HFFc6 (cell line): Measurements from ENCODE around the gene NAPB. TPM values are rescaled to one million over a fixed set of nuclear protein-coding genes. Genes with fewer than 3 reads are reported as not detected.
A peak's percentile ranks its signal among the peaks of the same experiment; 100 is the strongest.

Experiments used
- DNase-seq: peaks from one replicate; pipeline ENCODE4 v3.0.0-alpha.2; 2018
- H3K27ac Mint-ChIP-seq: 2 replicates; pipeline ENCODE4 v1.8.0; 2020; ENCODE audit warnings: mild to moderate bottlenecking, mixed read lengths
- H3K27me3 Mint-ChIP-seq: 2 replicates; pipeline ENCODE4 v1.8.0; 2021; ENCODE audit warnings: mild to moderate bottlenecking, moderate library complexity, mixed read lengths; ENCODE audit not compliant: insufficient read depth
- H3K36me3 Mint-ChIP-seq: 2 replicates; pipeline ENCODE4 v1.8.0; 2021; ENCODE audit warnings: low read depth, mixed read lengths
- H3K4me1 Mint-ChIP-seq: 2 replicates; pipeline ENCODE4 v1.8.0; 2020; ENCODE audit warnings: low read depth, mixed read lengths
- H3K4me3 Mint-ChIP-seq: 2 replicates; pipeline ENCODE4 v1.8.0; 2020; ENCODE audit warnings: mild to moderate bottlenecking, moderate library complexity, mixed read lengths
- H3K9me3 Mint-ChIP-seq: 2 replicates; pipeline ENCODE4 v1.8.0; 2020; ENCODE audit warnings: mild to moderate bottlenecking, mixed read lengths
- CTCF ChIP-seq: fragments of 200-600 bp; sonication (generic); IDR thresholded peaks from 2 replicates; pipeline ENCODE4 v1.5.0; 2021; ENCODE audit warnings: antibody characterized with exemption, mild to moderate bottlenecking
- total RNA-seq, 6 experiments: library from RNA; stranded (reverse); fragmentation: NEBNext Ultra II Directional; extraction: Animal tissue kit (Norgen Biotek cat#: 25700); gene quantifications; 2 replicates in 1 of 6; 3 replicates in 5 of 6; pipeline ENCODE4 v1.2.3, GENCODE V29; 2021

The NAPB gene
- total RNA-seq, 6 experiments from 2014 or later = 4.1 to 5.9 (median 5.0) TPM

GRCh38 chr20:23445596-23446217 is 24.4 kb upstream of the NAPB start:
- Mint-ChIP-seq H3K4me1 (peaks cover 32% of the 10 kb centered on the region), H3K4me3 (peak overlapping the region; percentile 49; the same call in 1 of the 2 replicates), H3K27me3 (peaks cover 6% of the 10 kb centered on the region), H3K9me3 (no peaks in the 10 kb centered on the region), H3K27ac (peak overlapping the region; percentile 52), H3K36me3 (no peaks in the 10 kb centered on the region)
- no peak for TF ChIP-seq CTCF
- peak; percentile 94 for DNase-seq

GRCh38 chr20:23444859-23445258 is 23.6 kb upstream of the NAPB start:
- peaks cover 32% of the 10 kb centered on the region for H3K4me1 Mint-ChIP-seq
- H3K27ac Mint-ChIP-seq = no peak overlapping the region; the same call in 1 of the 2 replicates
- H3K9me3 Mint-ChIP-seq = no peaks in the 10 kb centered on the region
- TF ChIP-seq CTCF = no peak
- peaks cover 7% of the 10 kb centered on the region for H3K27me3 Mint-ChIP-seq
- no peaks in the 10 kb centered on the region for H3K36me3 Mint-ChIP-seq
- no peak for DNase-seq
- H3K4me3 Mint-ChIP-seq = no peak overlapping the region

GRCh38 chr20:23442436-23442835 is 21.1 kb upstream of the NAPB start:
- DNase-seq = no peak
- Mint-ChIP-seq H3K4me3 (no peak overlapping the region), H3K36me3 (no peaks in the 10 kb centered on the region), H3K27me3 (peaks cover 11% of the 10 kb centered on the region), H3K27ac (no peak overlapping the region), H3K4me1 (peaks cover 32% of the 10 kb centered on the region), H3K9me3 (no peaks in the 10 kb centered on the region)
- TF ChIP-seq CTCF = no peak

GRCh38 chr20:23441850-23442313 is 20.6 kb upstream of the NAPB start:
- no peaks in the 10 kb centered on the region for H3K36me3 Mint-ChIP-seq
- no peaks in the 10 kb centered on the region for H3K9me3 Mint-ChIP-seq
- DNase-seq = peak; percentile 74
- peaks cover 14% of the 10 kb centered on the region for H3K27me3 Mint-ChIP-seq
- H3K27ac Mint-ChIP-seq = no peak overlapping the region
- H3K4me1 Mint-ChIP-seq = peaks cover 30% of the 10 kb centered on the region
- H3K4me3 Mint-ChIP-seq = no peak overlapping the region
- TF ChIP-seq CTCF = peak; percentile 96

GRCh38 chr20:23440004-23440403 is 18.7 kb upstream of the NAPB start:
- no peak overlapping the region for H3K27ac Mint-ChIP-seq
- H3K4me1 Mint-ChIP-seq = peaks cover 11% of the 10 kb centered on the region
- H3K27me3 Mint-ChIP-seq = peaks cover 25% of the 10 kb centered on the region
- no peaks in the 10 kb centered on the region for H3K9me3 Mint-ChIP-seq
- DNase-seq = no peak
- no peaks in the 10 kb centered on the region for H3K36me3 Mint-ChIP-seq
- no peak overlapping the region for H3K4me3 Mint-ChIP-seq
- no peak for TF ChIP-seq CTCF
